A172 (cell line): ENCODE measurements around the gene PRR20E. TPM values are rescaled to one million over a fixed set of nuclear protein-coding genes. Genes with fewer than 3 reads are reported as not detected.
A peak's percentile ranks its signal among the peaks of the same experiment; 100 is the strongest.
"Not testable (repeated sequence)": the region's sequence is repeated elsewhere in the genome, so short reads cannot be mapped to it uniquely, and the experiment has no call there.

Experiments
- DNase-seq: peaks from one replicate; pipeline ENCODE4 v3.0.0-alpha.2; 2015; ENCODE audit warnings: low spot score
- total RNA-seq: library from RNA; depleted of rRNA; stranded (reverse); fragments of >200 nt; shearing (Covaris generic); gene quantifications from 2 replicates; pipeline ENCODE4 v1.2.3, GENCODE V29; 2014; rRNA removed

The PRR20E gene
- not detected in 2 replicates for total RNA-seq

DNA sequence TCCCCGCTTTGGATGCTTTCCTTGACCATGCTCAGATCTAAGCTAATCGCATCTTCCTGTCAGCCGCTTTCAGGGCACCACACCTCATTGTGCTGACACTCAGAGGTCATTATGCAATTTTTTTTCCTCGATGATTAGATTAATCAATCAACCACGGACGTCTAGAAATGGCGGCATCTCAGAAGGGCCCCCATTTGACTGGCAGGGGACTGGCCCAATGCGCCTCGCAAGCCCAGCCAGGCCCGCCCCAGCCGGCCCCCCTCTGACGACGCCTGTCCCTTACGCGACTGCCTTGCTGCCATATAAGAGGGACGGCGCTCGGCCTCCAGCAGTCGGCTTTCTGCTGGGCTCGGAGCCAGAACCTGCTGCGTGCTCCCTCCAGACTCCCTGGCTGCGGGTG lies at the start of gene PRR20E:
PRR20E (plus strand) TSS at position 301 of the 400 bp plus-strand sequence. CDS start 387 bp downstream, outside the sequence.
- DNase-seq, result not testable (repeated sequence)

DNA sequence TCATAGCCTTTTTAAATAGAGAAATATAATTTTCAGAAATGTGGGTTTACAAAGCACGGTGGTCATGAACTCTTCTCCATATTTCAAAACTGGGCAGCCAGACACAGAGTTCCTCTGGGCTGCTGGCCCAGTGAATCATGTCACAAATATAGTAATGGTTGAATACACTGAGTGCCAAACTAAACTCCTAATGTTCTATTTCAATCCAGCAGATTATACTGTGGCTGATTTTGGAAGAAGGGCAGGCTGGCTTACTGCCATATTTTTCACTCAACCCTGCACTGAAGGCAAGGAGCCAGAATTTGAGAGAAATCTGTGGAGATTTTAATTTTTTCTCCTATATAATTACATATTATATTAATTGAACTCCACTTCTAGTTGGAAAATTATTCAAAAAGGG lies 43.3 kb upstream of the PRR20E start:
- DNase-seq, result no peak

DNA sequence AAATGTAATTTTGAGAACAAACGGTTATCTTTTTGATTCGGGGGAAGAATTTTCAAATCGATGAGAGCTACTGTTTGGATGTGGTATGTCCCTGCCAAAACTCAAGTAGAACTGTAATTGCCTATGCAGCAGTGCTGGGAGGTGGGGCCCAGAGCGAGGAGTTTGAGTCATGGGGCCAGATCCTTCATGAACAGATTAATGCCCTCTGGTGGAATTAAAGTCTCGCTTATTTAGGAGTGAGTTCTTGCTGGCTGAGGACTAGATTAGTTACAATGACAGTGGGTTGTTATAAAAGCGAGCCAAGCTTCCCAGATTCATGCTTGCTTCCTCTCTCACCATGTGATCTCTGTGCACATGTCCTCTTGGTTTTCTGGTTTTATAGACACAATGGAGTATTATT lies 38.1 kb upstream of the PRR20E start:
- peak; percentile 0 for DNase-seq

DNA sequence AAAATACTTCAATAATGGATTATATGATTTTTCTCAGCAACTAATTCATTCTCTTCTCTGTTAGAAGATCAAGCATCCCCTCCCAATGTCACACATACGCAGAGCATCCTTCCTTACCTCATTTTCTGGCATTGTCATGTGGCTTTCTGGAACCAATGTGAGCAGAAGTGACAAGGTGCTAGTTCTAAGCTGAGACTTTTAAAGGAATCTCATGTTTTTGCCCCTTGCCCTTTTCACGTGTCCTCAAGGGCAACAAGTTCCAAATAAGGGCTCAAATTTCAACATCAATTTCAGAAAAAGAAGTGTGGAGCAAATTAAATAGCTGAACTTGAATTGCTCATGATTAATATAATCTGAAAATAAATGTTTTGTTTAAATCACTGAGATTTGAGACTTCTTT lies 30.9 kb upstream of the PRR20E start:
- no peak for DNase-seq

DNA sequence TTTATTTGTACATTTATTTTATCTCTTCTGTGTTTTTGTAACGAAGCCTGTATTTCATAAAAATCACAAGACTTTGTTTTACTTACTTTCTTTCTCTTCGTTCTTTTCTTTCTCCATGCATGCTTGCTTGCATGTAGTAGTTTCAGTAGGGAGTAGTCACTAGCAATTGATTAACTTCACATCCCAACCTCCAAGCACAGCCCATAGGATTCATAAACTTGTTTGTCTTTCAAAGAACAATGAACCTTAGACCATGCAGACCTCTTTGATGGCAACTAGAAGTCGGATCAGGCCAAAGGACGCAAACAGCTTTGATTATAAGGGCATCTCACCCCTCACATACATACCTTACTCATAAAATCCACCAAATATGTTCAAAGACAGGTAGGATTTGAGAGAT lies 29.4 kb upstream of the PRR20E start:
- no peak for DNase-seq

DNA sequence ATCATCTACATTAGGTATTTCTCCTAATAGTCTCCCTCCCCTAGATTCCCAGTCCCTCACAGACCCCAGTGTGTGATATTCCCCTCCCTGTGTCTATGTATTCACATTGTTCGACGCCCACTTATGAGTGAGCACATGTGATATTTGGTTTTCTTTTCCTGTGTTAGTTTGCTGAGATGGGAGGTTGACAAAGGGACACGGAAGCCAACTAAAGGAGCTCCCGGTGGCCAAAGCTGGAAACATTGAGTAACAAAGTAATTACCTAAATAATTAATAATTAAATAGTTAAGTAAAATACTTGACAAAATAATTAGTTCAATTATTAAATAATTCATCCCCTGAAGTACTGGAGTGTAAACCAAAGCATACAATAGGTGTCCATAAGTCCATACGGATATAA lies 28.0 kb upstream of the PRR20E start:
- DNase-seq, result no peak

DNA sequence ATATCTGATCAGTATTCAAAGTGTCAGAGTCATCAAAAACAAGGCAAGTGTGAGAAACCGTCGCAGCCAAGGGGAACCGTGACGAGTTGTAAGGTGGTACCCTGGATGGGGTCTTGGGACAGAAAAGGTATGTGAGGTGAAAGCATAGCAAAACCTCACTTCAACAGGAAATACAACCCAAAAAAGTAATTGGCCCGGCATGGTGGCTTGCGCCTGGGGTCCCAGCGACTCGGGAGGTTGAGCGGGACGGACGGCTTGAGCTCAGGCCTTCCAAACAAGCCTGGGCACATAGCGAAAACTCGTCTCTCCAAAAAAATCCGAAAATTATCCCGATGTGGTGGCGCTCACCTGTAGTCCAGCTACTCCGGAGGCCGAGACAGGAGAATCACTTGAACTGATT lies 27.2 kb upstream of the PRR20E start:
- DNase-seq, result not testable (repeated sequence)

DNA sequence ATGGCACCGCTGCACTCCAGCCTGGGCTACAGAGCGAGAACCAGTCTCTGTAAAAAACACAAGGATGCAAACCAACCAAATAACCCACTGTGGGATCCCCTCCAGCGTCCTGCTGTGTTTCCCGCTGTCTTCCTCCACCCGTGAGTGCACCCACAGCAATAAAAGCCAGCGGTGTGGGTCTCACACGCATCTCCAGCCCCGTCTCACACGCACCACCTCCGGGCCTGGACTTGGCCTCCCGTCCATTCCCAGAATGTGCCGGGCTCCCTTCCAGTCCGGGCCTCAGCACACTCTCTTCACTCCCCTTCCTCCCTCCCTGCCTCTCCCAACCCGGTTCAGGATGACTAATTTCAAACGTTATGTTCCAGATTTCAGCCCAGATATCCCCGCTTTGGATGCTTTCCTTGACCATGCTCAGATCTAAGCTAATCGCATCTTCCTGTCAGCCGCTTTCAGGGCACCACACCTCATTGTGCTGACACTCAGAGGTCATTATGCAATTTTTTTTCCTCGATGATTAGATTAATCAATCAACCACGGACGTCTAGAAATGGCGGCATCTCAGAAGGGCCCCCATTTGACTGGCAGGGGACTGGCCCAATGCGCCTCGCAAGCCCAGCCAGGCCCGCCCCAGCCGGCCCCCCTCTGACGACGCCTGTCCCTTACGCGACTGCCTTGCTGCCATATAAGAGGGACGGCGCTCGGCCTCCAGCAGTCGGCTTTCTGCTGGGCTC lies 26.6 kb upstream of the PRR20E start, which contains the start of gene PRR20A:
PRR20A (plus strand) TSS at position 684 of the 734 bp plus-strand sequence. CDS start 387 bp downstream, outside the sequence.
- not testable (repeated sequence) for DNase-seq

DNA sequence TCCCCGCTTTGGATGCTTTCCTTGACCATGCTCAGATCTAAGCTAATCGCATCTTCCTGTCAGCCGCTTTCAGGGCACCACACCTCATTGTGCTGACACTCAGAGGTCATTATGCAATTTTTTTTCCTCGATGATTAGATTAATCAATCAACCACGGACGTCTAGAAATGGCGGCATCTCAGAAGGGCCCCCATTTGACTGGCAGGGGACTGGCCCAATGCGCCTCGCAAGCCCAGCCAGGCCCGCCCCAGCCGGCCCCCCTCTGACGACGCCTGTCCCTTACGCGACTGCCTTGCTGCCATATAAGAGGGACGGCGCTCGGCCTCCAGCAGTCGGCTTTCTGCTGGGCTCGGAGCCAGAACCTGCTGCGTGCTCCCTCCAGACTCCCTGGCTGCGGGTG lies 19.8 kb upstream of the PRR20E start, which contains the start of gene PRR20B:
PRR20B (plus strand) TSS at position 301 of the 400 bp plus-strand sequence. CDS start 387 bp downstream, outside the sequence.
- not testable (repeated sequence) for DNase-seq

DNA sequence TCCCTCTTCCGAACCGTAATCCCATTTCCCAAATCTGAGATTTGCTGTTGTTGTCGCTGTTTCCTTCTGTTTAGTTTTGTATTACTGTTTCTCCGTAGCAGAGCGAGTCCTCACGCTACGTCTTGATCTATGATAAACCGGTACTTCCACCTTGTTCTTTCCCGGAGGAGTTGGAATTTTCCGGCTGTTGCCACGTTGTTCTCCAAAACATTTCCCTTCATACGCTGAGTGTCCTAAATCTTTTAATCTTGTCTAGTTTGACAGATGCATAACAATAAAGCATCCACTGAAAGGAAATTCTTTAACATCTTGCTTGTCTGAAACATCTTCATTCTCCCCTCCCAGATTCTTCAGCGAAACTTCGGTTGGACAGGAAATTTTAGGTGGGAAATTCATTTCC lies 18.9 kb upstream of the PRR20E start:
- not testable (repeated sequence) for DNase-seq

DNA sequence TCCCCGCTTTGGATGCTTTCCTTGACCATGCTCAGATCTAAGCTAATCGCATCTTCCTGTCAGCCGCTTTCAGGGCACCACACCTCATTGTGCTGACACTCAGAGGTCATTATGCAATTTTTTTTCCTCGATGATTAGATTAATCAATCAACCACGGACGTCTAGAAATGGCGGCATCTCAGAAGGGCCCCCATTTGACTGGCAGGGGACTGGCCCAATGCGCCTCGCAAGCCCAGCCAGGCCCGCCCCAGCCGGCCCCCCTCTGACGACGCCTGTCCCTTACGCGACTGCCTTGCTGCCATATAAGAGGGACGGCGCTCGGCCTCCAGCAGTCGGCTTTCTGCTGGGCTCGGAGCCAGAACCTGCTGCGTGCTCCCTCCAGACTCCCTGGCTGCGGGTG lies 13.2 kb upstream of the PRR20E start, which contains the start of gene PRR20C:
PRR20C (plus strand) TSS at position 301 of the 400 bp plus-strand sequence. CDS start 387 bp downstream, outside the sequence.
- DNase-seq, result not testable (repeated sequence)

DNA sequence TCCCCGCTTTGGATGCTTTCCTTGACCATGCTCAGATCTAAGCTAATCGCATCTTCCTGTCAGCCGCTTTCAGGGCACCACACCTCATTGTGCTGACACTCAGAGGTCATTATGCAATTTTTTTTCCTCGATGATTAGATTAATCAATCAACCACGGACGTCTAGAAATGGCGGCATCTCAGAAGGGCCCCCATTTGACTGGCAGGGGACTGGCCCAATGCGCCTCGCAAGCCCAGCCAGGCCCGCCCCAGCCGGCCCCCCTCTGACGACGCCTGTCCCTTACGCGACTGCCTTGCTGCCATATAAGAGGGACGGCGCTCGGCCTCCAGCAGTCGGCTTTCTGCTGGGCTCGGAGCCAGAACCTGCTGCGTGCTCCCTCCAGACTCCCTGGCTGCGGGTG lies 6.7 kb upstream of the PRR20E start, which contains the start of gene PRR20D:
PRR20D (plus strand) TSS at position 301 of the 400 bp plus-strand sequence. CDS start 387 bp downstream, outside the sequence.
- DNase-seq, result not testable (repeated sequence)

DNA sequence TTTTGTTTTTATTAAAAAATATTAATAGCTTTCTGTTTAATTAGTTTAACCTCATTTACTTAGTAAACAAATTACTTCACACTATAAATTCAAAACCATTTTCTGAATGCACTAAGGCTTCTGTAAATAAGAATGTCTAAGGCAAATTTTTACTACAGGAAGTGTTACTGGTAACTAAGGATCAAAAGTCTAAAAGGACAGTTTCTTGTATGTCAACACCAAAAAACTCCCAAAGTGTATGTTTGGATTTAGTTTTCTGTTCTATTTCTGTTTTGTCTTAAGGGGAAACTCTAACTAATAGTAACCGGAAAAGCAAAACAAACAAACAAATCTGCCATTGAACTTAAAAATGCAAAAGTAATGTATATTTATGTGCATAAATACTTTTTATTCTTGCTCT lies 24.7 kb downstream of the PRR20E start:
- no peak for DNase-seq

DNA sequence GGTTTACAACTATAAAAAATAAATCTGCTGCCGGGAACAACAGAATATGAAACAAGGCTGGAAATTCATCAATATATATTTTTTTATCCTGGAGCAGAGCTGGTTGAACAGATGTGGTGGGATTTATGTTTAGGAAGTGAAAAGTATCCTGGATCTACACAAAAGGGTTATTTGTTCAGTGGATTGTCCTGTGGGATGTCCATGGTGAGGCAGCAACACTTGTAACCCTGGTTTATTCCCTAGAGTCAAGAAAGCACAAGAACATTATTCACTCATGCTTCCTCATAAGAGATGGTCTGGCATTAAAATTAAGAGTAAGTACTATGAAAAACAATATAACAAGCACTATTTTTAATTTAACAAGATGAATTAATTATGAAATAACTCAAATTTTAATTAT lies 46.0 kb downstream of the PRR20E start:
- no peak for DNase-seq

Other genes with a start within 250 kb of the PRR20E start
- gene PRR20A, start 26.3 kb upstream of the PRR20E start, total RNA-seq, result not detected in 2 replicates
- not detected in 2 replicates for gene PRR20B, start 19.7 kb upstream of the PRR20E start, total RNA-seq
- not detected in 2 replicates for gene PRR20C, start 13.1 kb upstream of the PRR20E start, total RNA-seq
- not detected in 2 replicates for gene PRR20D, start 6.6 kb upstream of the PRR20E start, total RNA-seq